ENCODE data around the gene PPP1R13B.
"Not testable (repeated sequence)": the region's sequence is repeated elsewhere in the genome, so short reads cannot be mapped to it uniquely, and the experiment has no call there.

The PPP1R13B gene

DNA sequence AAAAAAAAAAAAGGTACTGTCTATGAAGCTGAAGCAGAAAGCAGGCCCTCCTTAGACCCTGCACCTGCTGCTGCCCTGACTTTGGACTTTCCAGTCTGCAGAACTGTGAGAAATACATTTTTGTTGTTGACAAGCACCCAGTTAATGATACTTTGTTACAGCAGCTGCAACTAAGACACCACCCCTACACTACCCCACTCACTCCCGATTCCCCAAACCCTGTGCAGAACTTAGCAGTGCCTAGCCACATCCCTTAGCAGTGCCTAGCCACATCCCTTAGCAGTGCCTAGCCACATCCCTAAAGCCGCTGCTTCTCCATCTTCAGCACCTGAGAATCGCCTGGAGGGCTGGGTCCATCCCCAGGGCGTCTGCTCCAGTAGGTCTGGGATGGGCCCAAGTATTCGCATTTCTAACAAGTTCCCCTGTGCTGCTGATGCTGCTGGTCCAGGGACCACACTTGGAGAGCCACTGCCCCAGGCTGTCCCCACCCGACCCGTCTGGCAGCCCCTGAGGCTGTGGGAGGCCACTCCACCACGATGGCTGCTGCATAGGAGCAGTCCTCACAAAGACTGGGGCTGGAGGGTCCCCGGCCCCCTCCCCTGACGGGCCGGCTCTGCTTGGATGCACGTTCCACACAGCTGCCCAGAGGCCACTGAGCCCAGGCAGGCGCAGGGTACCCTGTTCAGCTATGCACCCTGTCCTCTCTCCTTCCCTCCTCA lies 10.8 kb upstream of the PPP1R13B start:
- DNase-seq (ENCODE audit: low spot score) = no peak

- DNase-seq (ENCODE audit: low spot score) = no peak
These were observed 9.9 kb upstream of the PPP1R13B start for GRCh38 chr14:103857256-103857655.

GRCh38 chr14:103856607-103857006 lies 9.2 kb upstream of the PPP1R13B start:
- DNase-seq (ENCODE audit: low spot score) = no peak

DNA sequence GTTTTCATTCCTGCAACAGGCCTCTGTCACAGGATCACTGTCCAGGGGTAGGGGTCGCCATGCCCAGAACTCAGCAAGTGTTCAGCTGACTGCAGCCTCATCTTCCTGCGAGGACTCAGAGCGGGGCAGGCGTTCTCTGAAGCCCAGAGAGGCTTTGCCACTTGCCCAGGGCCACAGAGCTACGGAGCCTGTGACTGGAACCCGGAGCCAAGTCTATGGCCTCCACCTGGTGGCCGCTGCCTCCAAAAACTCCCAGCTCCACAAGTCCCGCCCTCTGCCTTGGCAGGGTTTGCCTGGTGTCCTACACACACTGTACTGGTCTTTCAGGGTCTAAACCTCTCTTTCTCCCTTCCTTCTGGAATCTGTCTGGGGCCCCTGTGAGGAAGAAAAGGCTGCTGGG lies 8.7 kb upstream of the PPP1R13B start:
- DNase-seq (ENCODE audit: low spot score) = no peak

GRCh38 chr14:103855734-103856095 lies 8.3 kb upstream of the PPP1R13B start:
- no peak for DNase-seq (ENCODE audit: low spot score)

GRCh38 chr14:103854822-103855733 lies 7.7 kb upstream of the PPP1R13B start:
- DNase-seq (ENCODE audit: low spot score) = no peak

DNA sequence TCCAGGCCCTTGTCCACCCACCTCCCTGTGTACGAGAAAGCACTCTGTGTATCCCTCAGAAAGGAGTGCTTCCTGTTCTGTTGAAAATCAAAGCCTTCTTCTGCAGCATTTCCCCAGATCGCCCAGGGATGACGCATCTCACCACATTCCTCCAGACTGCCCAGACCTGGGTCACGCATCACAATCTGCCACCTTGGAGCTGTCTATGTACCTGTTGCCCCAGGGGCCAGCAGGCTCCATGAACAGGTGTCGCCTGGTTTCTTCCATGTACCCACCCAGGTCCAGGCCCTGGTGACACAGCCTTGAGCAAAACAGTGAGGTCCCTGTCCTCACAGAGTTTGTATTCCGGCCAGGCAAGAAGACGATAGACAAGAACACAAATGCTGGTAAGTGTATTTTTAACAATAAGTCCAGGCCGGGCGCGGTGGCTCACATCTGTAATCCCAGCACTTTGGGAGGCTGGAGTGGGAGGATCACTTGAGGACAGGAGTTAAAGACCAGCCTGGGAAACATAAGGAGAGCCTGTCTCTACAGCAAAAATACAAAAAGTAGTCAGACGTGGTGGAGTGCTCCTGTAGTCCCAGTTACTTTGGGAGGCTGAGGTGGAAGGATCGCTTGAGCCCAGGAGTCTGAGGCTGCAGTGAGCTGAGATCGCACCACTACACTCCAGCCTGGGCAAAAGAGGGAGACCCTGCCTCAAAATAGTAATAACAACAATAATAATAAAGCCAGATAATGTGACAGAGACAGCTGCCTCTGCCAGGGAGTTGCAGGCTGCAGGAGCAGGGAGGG lies 6.8 kb upstream of the PPP1R13B start:
- no peak for DNase-seq (ENCODE audit: low spot score)

- no peak for DNase-seq (ENCODE audit: low spot score)
These were observed 1.9 kb upstream of the PPP1R13B start for GRCh38 chr14:103849151-103849886.

DNA sequence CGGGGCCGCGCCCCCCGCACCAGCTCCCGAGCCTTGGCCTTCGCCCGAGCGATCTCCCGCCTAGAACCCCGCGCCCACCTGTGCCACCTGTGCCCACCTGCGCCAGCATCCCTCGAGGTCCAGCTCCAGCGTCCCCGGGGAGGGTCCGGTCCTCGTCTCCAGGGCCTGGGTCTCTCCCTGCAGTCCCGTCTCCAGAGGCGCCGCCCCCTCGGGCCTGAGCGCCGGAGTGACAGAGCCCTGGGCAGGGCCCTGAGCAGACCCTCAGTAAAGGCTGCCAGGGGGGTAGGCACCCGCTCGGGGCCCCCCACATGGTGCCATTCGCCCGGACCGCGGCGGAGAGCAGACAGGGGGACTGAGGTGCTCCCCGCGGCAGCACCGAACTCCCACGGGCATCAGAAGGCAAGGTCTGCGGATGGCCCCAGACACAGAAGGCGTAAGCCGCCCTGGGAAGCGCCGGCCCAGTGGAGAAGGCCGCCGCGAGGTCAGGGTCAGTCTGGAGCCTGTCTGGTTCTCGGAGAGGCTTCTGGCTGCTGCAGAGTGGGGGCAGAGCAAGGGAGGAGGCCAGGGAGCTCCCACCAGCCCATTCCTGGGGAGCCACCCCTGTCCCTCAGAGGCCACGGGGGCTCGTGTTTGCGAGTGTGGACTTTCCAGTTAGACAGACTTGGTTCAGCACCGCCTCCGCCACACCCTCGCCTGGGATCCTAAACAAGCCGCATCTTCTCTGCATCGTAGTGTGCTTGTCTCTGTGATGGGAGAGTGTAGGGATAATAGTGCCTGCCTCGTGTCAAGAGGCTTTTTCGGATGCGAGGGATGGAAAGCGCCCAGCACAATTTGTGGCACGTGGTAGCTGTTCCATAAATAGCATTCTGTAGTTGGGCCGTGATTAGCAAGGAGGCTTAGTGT lies 1.1 kb upstream of the PPP1R13B start:
- no peak for DNase-seq (ENCODE audit: low spot score)

- no peak for DNase-seq (ENCODE audit: low spot score)
These were observed 578 bp downstream of the PPP1R13B start for GRCh38 chr14:103846543-103847450.

GRCh38 chr14:103846097-103846496 lies 1.3 kb downstream of the PPP1R13B start:
- DNase-seq (ENCODE audit: low spot score) = no peak

GRCh38 chr14:103845327-103845726 lies 2.0 kb downstream of the PPP1R13B start:
- no peak for DNase-seq (ENCODE audit: low spot score)

- DNase-seq (ENCODE audit: low spot score) = not testable (repeated sequence)
These were observed 6.1 kb downstream of the PPP1R13B start for GRCh38 chr14:103841265-103841664.

- no peak for DNase-seq (ENCODE audit: low spot score)
These were observed 7.4 kb downstream of the PPP1R13B start for GRCh38 chr14:103840014-103840413.

- DNase-seq (ENCODE audit: low spot score) = no peak
These were observed 7.8 kb downstream of the PPP1R13B start for GRCh38 chr14:103839579-103839978.

DNA sequence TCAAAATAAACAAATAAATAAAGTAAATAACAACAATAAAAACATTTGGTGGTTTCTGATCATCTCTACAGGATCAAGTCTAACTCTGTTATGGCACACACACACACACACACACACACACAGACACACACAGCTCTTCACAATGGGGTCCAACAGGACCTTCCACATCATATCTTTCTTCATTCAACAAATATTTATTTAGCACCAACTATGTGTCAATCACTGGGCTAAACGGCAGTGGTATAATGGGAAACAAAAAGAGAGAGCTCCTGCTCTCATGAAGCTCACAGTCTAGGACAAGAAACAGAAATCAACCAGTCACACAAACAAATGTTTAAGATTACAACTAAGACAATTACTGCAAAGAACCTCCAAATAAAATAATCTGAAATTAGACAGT lies 9.3 kb downstream of the PPP1R13B start:
- no peak for DNase-seq (ENCODE audit: low spot score)

DNA sequence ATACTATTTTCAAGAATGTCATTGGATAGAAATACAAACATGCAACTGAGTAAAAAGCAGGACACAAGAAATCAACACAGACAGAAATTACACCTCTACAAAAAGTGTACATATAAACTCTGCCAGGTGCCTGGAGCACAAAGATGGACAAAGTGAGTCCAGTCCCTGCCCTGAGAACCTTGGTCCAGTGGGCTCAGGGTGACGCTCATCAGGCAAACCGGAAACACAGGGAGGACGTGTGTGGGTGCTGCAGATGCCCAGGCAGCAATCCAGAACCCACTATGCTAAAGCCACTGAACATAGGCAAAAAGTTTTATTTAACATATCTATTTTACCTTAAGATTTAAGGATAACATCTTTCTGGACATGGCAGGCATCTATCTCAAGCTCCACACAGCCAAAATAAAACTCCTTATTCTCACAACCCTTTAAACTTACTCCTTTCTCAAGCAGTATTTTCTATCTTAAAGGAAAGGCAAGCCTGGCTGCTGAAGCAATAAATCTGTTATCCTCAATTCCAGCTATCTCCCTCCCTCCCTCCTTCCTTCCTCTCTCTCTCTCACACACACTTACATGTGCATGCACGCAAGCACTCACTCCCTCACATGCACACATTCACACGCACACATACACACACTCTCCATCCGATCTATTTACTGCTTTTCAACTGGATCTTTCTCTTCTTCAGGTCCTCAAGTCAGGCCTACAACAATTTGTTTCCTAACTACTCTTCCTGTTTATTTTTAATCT lies 10.2 kb downstream of the PPP1R13B start:
- no peak for DNase-seq (ENCODE audit: low spot score)

GRCh38 chr14:103834956-103835355 lies 12.4 kb downstream of the PPP1R13B start:
- no peak for DNase-seq (ENCODE audit: low spot score)

- DNase-seq (ENCODE audit: low spot score) = no peak
These were observed 13.7 kb downstream of the PPP1R13B start for GRCh38 chr14:103833711-103834110.
